Activated naive CD8-positive, alpha-beta T cell treated with anti-CD3 and anti-CD28 coated beads, Interleukin-2, amount 10 ng/mL, durations not matched to agents 7 days and 5 days (primary cell): ENCODE results near the gene SCRN3. TPM values are rescaled to one million over a fixed set of nuclear protein-coding genes. Genes with fewer than 3 reads are reported as not detected.

Experiments
- ATAC-seq: fragments of 150-1000 bp; cut with Tn5 transposase; one replicate; pipeline ENCODE4 v1.10.0; 2021; ENCODE audit warnings: low read depth, moderate library complexity
- POLR2A ChIA-PET: fragments of 350-600 bp; sonication (Branson Sonifier 250); formaldehyde crosslinking; loops from one replicate; lab custom pipeline; 2021; ENCODE audit warnings: antibody characterized with exemption; lab: Charles Lee
- DNase-seq: peaks from one replicate; pipeline ENCODE4 v3.0.0; 2021
- H3K27ac Mint-ChIP-seq: one replicate; pipeline ENCODE4 v1.8.0; 2022; ENCODE audit warnings: mild to moderate bottlenecking, mixed read lengths
- H3K27me3 Mint-ChIP-seq: one replicate; pipeline ENCODE4 v1.8.0; 2022; ENCODE audit warnings: mild to moderate bottlenecking, moderate library complexity, mixed read lengths
- H3K36me3 Mint-ChIP-seq: one replicate; pipeline ENCODE4 v1.8.0; 2021; ENCODE audit warnings: mild to moderate bottlenecking, mixed read lengths
- H3K4me1 Mint-ChIP-seq: one replicate; pipeline ENCODE4 v1.8.0; 2021; ENCODE audit warnings: mixed read lengths
- H3K4me3 Mint-ChIP-seq: one replicate; pipeline ENCODE4 v1.8.0; 2022; ENCODE audit warnings: mild to moderate bottlenecking, moderate library complexity, mixed read lengths
- H3K9me3 Mint-ChIP-seq: one replicate; pipeline ENCODE4 v1.8.0; 2021; ENCODE audit warnings: mixed read lengths
- total RNA-seq, 2 experiments: library from RNA; stranded (reverse); gene quantifications; one replicate each; pipeline ENCODE4 v1.2.3, GENCODE V29; 2021

SCRN3 gene
- total RNA-seq, 2 experiments from 2014 or later: 17.5 to 19.6 TPM

DNA sequence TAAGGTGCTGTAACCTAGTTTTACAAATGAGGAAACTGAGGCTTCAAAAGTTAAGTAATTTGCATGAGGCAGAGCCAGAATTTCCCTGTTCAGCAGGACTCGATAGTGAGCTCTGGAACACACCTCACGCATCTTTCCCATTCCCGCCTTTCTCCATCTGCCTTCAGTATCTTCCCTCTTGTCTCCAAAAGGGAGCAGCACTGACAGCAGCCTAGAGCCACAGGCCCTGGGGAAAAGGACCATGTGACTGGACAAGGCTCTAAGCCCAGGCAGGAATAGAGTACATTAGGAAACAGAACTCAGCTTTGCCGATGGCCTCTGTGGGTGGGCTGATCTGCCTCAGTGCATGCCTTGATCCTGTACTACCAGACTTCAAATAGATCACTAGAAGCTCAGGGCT, 69.8 kb downstream of the SCRN3 start:
- POLR2A ChIA-PET: no interaction called here

DNA sequence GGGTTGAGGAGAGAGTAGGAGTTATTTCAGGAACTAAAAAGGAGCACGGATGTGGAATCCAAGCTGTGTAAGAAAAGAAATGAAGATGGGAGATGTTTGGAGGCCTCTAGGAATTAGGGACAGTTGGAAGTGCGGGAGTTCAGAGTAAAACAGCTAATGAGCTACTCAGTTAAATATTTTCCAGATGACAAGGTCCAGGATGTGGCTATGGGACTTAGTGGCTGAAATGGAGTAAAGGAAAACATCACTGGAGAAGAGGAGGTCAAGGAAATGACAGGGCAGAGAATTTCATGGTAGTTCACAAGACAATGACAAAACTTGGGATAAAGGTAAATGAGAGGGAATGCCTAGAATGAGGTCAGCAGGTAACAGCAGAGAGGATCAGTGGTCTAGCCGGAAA, 78.3 kb downstream of the SCRN3 start:
- no peak for DNase-seq
- no peaks in the 10 kb centered on the region for H3K27me3 Mint-ChIP-seq
- H3K9me3 Mint-ChIP-seq: no peaks in the 10 kb centered on the region
- peaks cover 25% of the 10 kb centered on the region for H3K36me3 Mint-ChIP-seq
- no peak overlapping the region for H3K27ac Mint-ChIP-seq
- ATAC-seq: no peak
- H3K4me3 Mint-ChIP-seq: no peak overlapping the region
- H3K4me1 Mint-ChIP-seq: peaks cover 5% of the 10 kb centered on the region
- POLR2A ChIA-PET: no interaction called here

More for the DNA sequence above, 69.8 kb downstream of the SCRN3 start:
- H3K4me3 Mint-ChIP-seq: no peak overlapping the region
- peaks cover 22% of the 10 kb centered on the region for H3K36me3 Mint-ChIP-seq
- peaks cover 3% of the 10 kb centered on the region for H3K4me1 Mint-ChIP-seq
- no peaks in the 10 kb centered on the region for H3K27me3 Mint-ChIP-seq
- H3K27ac Mint-ChIP-seq: no peak overlapping the region
- no peaks in the 10 kb centered on the region for H3K9me3 Mint-ChIP-seq
- ATAC-seq (no peak), DNase-seq (no peak)

DNA sequence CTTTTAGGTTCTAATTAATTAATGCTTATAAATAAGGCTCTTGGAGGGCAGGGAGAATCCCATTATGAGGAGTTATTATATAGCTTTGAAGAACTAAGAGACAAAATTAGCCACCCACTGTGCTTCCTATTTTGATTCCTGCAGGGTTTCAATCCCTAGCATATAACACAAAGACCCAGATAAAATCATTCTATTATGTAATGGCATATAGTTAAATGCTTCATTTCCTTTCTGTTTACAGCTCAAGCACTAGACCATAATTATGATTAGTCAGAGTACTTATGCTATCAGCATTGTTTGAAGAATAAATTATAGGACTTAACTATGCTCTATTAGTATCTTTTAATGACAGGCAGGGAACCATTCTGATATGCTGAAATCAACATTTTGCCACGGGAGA, 82.2 kb downstream of the SCRN3 start:
- DNase-seq: no peak
- no peak overlapping the region for H3K27ac Mint-ChIP-seq
- H3K27me3 Mint-ChIP-seq: no peaks in the 10 kb centered on the region
- ATAC-seq: no peak
- H3K4me1 Mint-ChIP-seq: peaks cover 12% of the 10 kb centered on the region
- H3K9me3 Mint-ChIP-seq: no peaks in the 10 kb centered on the region
- no peak overlapping the region for H3K4me3 Mint-ChIP-seq
- H3K36me3 Mint-ChIP-seq: peaks cover 37% of the 10 kb centered on the region
- POLR2A ChIA-PET: no interaction called here

Other genes with a start within 250 kb of the SCRN3 start
- 10 to 100 TPM; 56.2 to 56.3 TPM for gene OLA1, start 147.2 kb upstream of the SCRN3 start, total RNA-seq
- not detected for gene SP9, start 60.8 kb upstream of the SCRN3 start, total RNA-seq
- gene GPR155, start 91.3 kb downstream of the SCRN3 start, total RNA-seq: 10 to 100 TPM; 24.3 to 25.8 TPM
- 100 to 1,000 TPM; 446 to 480 TPM for gene WIPF1, start 202.1 kb downstream of the SCRN3 start, total RNA-seq